Amniotic epithelial cell (primary cell): ENCODE measurements around the gene ABLIM2.

ENCODE experiments used
- DNase-seq: peaks from one replicate; pipeline ENCODE4 v3.0.0-alpha.2; 2010; ENCODE audit warnings: low read depth

The ABLIM2 gene

GRCh38 chr4:7978907-7979651, 179.5 kb downstream of the ABLIM2 start:
- no peak for DNase-seq

DNA sequence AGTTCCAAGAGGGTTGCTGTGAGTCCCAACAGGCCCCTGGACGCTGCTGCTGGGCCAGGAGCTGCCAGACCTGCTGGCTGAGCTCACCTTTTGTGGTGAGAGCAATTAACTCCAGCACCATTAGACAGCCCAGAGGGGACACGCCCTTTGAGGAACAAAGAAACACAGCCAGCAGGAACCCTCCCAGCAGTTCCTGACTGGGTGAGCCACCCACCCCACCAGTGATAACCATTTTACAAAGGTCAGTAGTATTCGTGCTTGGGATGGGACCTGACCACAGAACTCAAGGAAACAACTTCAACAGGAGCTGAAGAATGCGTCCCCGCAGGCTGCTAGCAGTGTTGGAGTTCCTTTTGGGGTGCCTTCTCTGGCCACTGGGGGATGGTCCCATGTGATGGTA, 180.1 kb downstream of the ABLIM2 start:
- DNase-seq = no peak

- DNase-seq = no peak
Observed at GRCh38 chr4:7976634-7977033, 182.0 kb downstream of the ABLIM2 start.

- DNase-seq = no peak
Observed at GRCh38 chr4:7976025-7976424, 182.6 kb downstream of the ABLIM2 start.

DNA sequence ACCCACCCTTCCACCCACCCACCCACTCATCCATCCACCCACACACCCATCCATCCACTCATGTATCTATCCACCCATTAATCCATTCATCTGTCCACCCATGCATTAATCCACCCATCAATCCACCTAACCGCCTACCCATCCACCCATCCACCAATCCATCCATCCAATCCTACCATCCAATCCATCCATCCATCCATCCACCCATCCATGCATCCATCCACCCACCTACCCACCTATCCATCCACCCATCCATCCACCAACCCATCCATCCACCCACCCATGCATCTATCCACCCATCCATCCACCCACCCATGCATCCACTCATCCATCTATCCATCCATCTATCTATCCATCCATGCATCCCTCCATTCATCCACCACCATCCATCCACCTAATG, 184.2 kb downstream of the ABLIM2 start:
- DNase-seq = no peak

GRCh38 chr4:7973545-7973981, 185.1 kb downstream of the ABLIM2 start:
- DNase-seq = peak; percentile 72

- no peak for DNase-seq
Observed at GRCh38 chr4:7971881-7972500, 186.6 kb downstream of the ABLIM2 start.

- DNase-seq = no peak
Observed at GRCh38 chr4:7971159-7971631, 187.4 kb downstream of the ABLIM2 start.

GRCh38 chr4:7970361-7970946, 188.2 kb downstream of the ABLIM2 start:
- no peak for DNase-seq

GRCh38 chr4:7968262-7968896, 190.2 kb downstream of the ABLIM2 start:
- peak; percentile 63 for DNase-seq

- no peak for DNase-seq
Observed at GRCh38 chr4:7967501-7968261, 190.9 kb downstream of the ABLIM2 start.

DNA sequence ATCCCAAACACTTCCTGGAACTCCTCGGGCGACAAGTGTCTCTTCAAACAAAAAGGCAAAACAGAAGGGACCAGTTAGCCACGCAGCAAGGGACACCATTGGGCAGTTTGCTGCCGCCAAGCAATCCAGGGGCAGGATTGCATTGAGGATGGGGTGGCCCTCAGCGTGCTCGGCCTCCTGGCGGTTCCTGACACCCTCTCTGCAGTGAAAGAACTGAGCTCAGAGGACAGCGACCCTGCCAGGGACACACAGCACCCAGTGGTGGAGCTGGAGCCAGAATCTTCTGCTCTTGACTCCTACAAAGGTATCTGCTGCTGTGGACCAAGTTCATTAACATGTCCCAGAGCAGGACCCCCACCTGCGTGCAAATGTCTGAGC, 191.6 kb downstream of the ABLIM2 start:
- DNase-seq = no peak

- no peak for DNase-seq
Observed at GRCh38 chr4:7966281-7967062, 192.1 kb downstream of the ABLIM2 start.

- DNase-seq = peak; percentile 79
Observed at GRCh38 chr4:7964890-7965662, 193.5 kb downstream of the ABLIM2 start.

DNA sequence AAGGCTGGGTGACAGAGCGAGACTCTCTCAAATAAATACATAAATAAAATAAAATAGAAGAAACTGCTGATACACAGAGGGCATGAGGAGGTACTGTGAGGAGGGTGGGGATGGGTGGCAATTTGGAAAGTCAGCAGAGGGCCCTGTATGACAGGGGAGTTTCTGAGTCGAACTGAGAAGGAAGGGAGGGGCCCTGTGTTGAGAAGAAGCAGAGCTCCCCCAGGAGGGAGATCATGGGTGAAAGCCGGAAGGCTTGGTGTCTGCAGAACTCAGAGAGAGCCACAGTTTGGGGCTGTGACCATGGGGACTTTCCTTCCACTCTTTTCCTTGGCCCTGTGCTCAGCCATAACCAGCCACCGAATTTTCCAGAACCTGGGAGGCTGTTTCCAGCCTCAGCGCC, 194.2 kb downstream of the ABLIM2 start:
- no peak for DNase-seq

GRCh38 chr4:7963691-7964090, 194.9 kb downstream of the ABLIM2 start:
- DNase-seq = no peak

DNA sequence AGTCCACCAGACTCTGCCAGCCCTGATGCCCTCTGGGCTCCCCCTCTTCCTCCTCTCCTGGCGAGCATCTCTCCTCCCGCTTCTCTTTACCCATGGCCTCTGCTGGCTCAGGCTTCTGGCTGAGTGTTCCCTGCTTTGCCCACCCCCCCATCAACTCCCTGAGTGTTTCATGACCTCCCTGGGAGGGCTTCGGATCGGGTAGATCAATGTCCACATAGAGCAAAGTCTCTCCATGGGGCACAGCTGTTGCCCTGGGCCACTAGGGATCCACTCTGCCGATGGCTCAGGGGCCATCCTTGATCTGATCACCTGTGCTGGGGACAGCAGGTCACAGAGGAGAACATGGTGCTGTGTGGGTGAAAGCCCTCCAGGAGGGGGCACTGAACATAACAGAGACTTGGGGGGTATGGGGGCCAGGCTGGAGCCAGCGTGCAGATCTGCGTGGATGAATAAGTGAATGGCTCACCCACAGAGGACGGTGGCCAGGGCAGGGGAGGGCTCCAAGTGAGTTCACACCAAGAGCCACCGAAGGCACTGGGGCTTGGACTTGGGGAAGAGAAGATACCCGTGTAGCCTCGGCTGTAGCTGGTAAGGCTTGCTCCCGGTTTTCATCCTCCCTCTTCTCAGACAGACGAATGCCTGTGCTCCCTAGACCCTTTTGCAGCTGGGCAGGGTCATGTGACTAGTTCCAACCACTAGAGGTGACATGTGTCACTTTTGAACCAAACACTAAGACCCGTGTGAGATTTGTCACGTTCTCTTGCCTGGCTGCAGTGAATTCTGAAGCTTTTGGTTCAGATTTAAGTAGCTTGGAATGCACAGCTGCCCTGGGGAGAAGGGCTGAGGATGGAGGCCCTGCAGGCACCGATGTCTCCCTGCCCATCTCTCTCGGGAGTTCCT, 195.8 kb downstream of the ABLIM2 start:
- DNase-seq = no peak

DNA sequence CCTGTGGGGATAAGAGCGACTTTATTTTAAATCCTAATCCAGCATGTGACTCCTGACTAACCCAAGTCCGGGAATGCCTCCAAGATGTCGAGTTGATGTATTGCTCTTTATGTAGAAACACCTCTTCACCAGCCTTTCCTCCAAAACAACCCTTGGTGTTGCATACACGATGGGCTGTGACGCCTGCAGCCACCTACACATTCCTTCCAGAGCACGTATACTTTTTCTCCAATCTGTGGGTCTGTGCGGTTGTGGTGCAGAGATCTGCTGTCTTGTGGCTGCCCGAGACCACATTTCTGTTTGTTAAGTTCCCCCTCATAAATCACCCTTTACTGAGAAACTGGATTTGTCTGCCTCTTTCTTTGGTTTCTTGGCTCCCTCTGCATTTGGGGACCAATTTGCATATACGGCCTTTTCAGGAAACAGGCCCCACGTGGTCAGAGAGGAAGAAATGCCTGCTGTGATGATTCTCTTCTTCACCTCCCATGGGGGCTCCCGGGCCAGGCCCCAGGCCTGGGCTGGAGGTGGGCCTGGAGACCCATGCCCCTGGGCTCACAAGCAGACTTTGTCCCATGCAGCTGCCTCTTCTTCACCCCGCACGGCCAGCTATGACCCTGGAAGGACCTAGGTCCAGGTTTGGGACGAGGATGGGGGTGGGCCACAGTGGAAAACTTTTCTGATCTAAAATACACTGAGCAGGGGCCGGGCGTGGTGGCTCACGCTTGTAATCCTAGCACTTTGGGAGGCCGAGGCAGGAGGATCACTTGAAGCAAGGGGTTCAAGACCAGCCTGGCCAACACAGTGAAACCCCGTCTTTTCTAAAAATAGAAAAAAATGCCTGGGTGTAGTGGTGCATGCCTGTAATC, 197.6 kb downstream of the ABLIM2 start:
- DNase-seq = peak; percentile 100
